Astrocyte (in vitro differentiated cells and primary cell): ENCODE results near the gene UBE2J2.

Experiments
- EZH2 ChIP-seq: IDR thresholded peaks from 2 replicates; pipeline ENCODE4 v1.6.1; 2012; ENCODE audit warnings: mild to moderate bottlenecking, low read length, inconsistent platforms; ENCODE audit not compliant: insufficient read depth
- TF ChIP-seq, protein P1 (sequence below): IDR thresholded peaks from 2 replicates; pipeline ENCODE4 v1.5.1; 2011; ENCODE audit warnings: low read depth, mild to moderate bottlenecking, inconsistent platforms, low read length, moderate library complexity; ENCODE audit not compliant: insufficient read depth

DNA sequence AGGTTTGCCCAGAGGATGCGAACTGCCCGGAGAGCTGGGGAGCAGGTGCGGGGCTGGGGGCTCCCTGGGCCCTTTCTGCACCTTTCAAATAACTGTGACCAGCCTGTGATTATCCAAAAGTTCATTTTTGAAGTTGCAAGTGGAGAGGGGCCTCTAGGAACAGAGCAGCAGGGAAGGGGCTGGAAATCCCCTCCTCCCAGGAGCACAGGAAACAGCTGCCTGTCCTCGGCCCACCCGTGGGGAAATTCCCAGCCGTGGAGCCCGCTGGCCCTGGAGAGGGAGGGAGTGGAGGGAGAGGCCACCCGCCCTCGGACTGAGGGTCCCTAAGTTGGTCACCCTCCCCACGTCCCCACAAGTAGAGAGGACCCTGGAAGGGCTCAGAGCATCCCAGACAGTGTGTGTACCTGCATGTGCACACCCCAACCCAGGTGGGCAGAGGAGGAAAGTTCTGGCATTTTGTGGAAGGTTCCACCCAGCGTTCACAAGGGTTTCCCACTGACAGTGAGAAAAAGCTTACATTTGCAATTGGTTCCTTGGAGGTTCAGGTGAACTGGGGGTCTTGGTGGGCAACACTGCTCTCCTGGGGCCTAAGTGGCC lies 58.5 kb downstream of the UBE2J2 start:
- TF ChIP-seq, protein P1, sequence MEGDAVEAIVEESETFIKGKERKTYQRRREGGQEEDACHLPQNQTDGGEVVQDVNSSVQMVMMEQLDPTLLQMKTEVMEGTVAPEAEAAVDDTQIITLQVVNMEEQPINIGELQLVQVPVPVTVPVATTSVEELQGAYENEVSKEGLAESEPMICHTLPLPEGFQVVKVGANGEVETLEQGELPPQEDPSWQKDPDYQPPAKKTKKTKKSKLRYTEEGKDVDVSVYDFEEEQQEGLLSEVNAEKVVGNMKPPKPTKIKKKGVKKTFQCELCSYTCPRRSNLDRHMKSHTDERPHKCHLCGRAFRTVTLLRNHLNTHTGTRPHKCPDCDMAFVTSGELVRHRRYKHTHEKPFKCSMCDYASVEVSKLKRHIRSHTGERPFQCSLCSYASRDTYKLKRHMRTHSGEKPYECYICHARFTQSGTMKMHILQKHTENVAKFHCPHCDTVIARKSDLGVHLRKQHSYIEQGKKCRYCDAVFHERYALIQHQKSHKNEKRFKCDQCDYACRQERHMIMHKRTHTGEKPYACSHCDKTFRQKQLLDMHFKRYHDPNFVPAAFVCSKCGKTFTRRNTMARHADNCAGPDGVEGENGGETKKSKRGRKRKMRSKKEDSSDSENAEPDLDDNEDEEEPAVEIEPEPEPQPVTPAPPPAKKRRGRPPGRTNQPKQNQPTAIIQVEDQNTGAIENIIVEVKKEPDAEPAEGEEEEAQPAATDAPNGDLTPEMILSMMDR = no peak
- no peak for TF ChIP-seq EZH2
